Dermis blood vessel endothelial cell (primary cell): Measurements from ENCODE around the gene CSH1. TPM values are rescaled to one million over a fixed set of nuclear protein-coding genes. Genes with fewer than 3 reads are reported as not detected.
"Not testable (repeated sequence)": the region's sequence is repeated elsewhere in the genome, so short reads cannot be mapped to it uniquely, and the experiment has no call there.

Experiments
- DNase-seq: peaks from one replicate; pipeline ENCODE4 v3.0.0; 2010
- total RNA-seq: library from RNA; depleted of rRNA; stranded (reverse); fragments of >200 nt; gene quantifications from 2 replicates; pipeline ENCODE4 v1.2.3, GENCODE V29; 2014

Gene CSH1
- total RNA-seq: not detected in 2 replicates

DNA sequence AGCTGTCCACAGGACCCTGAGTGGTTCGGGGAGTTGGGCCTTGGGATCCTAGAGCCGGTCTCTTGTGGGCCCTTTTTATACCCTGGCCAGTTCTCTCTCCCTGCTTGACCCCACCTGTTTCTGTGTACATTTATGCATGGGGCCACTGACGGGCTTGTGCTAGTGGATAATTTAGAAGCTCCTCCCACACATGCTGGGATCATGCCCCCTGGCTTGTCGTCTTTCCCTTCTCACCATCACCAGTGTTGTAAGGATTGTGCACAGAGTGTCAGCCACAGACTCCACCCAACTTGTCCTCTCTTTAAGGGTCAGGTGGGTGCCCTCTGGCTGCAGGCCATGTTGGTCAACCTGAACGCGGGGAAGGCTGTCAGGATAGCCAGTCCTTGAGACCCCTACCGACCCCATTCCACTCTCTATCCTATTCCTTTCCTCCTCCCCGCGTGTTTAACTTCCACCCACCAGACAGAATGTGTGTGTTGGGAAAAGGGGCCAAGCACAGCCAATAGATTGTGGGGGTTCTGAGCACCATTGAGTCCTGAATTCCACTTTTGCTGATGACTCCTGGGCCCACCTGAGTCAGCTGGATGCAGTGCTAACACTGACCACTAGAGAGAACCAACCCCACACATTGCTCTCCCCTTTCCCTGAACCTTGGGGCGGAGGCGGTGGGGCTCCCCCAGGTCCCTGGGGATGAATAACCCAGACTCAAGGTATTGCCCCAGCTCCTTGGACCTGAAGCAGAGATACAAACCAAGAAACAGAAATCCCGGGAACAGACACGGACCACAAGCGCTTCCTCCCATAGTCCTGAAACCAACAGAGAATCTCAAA lies at the start of gene CSH1:
Gene CSH1, minus strand, starts transcription at position 51 of the 831 bp plus-strand sequence. CDS start 63 bp downstream, outside the sequence.
- DNase-seq: not testable (repeated sequence)

DNA sequence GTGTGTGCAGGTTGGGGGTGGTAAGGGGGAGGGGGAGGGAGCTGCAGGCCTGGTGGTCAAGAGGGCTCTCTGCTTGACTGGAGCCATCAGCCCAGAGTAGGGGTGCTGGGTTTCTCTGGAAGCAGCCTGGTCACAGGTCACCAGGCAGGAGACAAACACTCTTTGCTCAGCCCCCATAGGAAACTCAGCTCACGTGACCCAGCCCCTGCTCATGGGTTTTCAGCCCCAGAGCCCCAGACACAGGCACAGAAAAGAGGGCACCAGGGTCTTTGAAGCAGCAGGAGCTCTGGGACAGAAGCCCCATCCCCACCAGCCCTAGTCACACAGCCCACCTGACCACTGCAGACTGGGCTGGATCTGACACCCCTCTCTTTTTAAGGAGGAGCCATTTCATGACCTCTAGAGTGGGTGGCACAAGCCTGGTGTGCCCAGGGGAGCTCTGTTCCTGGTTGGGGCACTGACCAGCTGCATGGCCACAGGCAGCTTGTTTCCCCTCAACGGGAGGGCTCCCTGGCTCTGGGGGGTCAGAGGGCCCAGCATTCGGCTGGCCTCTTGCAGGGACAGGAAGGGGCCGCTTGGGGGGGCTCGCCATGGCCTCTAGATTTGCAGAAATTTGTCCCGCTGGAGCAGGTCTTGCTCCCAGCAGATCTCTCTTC lies 49.5 kb upstream of the CSH1 start:
- no peak for DNase-seq

- no peak for DNase-seq
These were observed 48.5 kb upstream of the CSH1 start for GRCh38 chr17:63944736-63945499.

GRCh38 chr17:63943745-63944144 lies 47.4 kb upstream of the CSH1 start:
- no peak for DNase-seq

DNA sequence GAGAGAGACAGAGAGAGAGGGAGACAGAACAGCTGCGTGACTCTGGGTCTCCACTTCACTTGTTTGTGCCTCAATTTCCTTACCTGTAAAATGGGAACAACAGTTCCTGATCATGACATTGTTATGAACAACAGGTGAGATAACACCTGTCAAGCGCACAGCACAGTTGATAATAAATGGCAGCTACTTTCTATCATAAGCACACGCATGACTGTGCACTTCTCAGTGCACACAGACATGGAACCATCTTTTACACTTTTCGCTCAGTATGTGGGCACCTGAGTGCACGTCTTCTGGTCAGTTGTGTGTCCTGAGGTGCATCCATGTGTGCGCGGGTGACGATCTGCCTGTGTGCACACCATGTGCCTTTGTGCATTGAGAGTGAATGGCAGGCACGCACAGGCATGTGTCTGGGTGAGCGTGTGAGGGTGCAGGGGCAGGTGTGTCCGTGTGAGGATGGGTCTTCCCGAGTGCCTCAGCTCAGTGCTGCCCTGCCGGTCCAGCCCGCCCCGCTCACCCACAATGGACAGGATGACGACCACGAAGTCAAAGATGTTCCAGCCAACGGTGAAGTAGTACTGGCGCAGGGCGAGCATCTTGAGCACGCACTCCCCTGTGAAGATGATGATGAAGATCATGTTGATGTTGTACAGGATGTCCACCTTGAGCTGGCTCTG lies 46.1 kb upstream of the CSH1 start:
- DNase-seq: no peak

- no peak for DNase-seq
These were observed 45.4 kb upstream of the CSH1 start for GRCh38 chr17:63941751-63942150.

DNA sequence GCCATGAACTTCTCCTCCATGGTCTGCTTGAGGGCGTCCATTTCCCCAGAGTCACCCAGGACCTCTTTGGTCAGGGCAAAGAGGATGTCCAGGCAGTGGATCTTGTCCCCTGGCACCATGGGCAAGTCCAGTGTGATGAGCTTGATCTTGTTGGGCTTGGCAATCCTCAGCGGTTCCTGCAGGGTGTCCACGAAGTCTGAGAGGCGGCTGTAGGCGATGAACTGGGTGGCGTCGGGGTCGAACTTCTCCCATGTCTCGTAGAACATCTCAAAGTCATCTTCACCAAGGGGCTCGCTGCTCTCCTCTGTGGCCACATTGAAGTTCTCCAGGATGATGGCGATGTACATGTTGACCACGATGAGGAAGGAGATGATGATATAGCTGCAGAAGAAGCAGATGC lies 44.8 kb upstream of the CSH1 start:
- no peak for DNase-seq

DNA sequence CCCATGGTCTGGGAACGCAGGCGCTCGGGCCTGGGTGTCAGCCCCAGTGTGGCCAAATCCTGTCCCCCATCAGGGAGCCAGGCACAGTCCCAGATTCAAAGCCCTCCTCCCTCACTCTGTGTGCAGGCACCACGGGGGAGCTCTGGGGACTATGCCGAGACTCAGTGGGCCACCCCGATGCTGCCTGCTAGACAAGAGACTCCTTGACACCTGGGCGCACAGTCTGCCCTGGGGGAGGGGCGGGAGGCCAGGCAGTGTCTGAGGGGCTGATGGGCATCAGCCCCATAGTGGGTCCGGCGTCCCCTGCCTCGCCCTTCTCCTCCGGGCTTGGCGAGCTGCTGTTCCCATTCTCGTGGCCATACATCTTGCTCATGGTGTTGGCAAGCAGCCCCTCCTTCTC lies 44.2 kb upstream of the CSH1 start:
- no peak for DNase-seq

DNA sequence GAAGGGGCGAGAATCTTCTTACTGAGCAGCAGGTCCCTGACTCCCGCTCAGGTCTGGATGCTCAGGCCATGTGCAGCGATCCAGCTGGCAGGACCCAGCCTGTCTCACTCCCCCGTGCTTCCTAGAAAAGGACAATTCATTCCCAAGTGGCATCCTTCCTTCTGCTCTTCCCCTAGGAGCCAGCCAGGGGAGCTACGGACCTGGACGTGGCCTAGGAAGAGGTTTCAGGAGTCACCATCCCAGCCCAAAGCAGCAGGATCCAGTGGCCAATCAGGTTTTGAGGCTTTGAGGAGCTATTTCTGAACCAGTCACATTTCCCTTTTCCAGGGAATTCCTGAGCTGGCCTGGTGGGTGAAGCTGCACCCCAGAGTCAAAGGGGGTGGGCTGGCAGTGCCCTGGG lies 43.5 kb upstream of the CSH1 start:
- no peak for DNase-seq

DNA sequence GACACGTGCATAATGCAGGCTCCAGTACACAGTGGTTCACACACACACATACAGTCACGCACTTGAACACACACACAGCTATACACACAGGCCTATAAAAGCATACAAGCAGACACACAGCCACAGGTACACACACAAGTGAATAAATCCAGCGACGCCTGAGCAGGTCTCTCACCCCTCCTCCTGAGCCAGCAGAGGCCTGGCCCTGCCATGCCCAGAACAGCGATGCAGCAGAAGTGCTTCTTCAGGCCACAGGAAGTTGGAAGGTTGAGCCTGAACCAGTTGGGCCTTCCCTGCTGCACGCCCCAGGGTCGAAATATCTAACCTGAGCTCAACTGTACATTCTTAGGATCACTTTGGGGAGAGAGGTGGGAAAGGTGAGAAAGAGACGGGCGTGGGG lies 43.0 kb upstream of the CSH1 start:
- no peak for DNase-seq

DNA sequence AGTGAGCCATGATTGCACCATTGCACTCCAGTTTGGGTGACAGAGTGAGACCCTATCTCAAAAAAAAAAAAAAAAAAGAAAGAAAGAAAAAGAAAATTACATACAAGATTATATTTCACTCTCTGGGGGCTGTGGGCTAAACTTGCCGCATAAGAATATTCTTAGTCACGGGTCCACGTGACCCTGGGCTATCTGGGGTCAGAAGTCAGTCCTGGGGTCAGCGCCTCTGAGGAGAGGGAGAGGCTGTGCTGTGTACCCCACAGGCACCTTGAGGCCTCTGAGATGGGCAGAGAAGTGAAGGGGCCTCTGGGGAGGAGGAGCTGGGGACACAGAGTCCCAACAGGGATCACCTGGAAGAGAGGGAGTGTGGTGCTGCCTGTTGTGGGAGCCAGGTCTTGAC lies 41.5 kb upstream of the CSH1 start:
- DNase-seq: no peak

GRCh38 chr17:63937319-63937718 lies 40.9 kb upstream of the CSH1 start:
- DNase-seq: no peak

DNA sequence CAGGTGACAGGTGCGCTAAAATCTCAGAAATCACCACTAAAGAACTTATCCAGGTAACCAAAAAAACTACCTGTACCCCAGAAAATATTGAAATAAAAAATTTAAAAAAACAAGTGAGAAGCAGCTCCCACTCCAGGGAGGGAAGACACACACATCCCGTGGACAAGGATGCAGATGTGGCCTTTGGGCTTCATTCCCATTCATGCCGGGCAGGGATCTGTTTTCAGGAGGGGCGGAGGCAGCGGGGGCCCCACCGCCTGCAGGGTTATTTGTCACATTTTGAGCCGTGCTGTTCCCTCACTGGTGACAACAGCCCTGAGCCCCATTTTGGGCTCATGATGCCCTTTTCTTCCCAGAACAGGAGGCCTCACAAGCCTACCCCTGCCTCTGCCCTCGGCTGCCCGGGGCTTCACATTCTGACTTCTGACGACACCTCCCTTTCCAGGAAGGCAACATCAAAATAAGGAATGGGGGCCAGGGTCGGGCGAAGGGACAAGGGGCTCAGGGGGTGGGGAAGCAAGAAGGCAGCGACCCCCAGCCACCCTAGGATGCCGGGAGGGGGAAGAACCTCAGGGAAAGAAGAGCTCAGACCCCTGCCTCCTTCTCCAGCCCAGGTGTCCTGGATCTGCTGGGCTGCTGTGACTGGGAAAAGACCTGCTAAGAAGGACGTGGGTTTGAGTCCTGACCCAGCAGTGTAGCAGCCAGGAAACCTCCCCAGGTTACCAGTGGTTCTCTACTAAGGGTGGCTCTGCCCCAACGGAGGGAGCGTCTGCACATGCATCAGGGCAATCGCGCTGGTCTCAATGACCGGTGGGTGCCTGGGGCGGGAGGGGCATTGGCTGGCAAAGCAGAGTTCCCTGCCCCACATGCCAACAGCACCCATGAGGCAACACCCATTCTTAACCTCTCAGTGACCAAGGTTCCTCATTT lies 38.1 kb upstream of the CSH1 start:
- DNase-seq: no peak

DNA sequence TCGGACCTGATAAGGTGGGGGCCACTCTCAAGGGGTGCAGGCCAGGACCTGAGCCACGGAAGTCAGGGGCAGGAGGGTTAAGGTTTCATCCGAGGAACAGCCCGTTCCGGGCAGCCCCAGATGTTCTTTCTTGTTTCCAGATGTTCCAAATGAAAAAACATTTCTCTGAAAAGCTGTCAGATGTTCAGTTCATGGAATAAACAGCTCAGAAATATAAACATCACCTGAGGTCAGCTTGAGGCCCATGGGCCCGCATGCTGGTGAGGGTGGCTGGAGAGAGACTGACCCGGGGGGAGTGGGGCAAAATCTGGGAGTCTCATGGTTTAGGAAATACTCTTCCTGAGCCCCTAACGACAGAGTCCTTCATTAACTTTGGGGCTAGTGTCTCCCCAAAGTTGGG lies 37.2 kb upstream of the CSH1 start:
- DNase-seq: no peak

DNA sequence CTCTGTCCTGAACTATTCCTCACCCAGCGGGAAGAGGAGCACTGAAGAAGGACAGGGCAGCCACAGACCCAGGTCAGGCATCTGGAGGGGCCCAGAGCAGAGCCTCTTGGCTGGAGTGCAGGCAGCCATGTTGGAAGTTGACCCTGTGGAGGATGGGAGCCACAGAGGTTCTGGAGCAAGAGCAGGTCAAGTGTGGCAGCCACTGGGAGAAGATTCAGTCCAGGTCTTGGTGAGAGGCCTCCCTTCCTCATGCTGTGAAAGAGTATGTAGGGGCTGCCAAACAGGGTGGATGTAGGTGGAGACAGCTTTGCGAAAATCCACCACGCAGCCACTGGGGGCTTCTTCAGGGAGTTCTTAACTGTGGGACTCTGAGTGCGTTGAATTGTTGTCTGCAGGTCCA lies 36.3 kb upstream of the CSH1 start:
- no peak for DNase-seq

DNA sequence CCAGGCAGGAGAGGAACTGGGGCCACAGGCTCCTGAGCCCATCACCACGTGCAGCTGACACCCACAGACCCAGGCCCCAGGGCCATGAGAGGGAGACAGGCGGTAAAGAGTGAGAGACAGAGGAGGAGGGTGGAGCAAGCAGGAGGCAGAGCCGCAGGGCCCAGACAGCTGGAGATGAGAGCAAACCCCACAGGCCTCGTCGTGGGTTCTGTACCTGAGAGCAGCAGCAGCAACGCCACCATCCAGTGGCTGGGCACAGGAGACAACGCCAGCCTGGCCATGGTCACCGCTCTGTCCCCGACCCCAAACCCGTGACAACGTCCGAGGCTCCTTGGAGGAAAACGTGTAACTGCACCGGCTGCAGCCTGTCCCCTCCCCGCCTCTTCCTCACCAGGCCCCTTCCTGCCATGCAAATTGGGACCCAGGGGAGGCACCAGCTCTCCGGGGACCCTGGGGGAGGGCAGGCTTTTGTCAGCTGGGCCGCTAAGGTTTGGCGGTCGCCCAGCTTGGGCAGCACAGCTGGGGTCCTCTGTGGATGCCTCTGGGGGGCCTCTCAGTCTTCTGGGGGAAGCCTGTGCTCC lies 35.7 kb upstream of the CSH1 start, which contains the start of gene CD79B:
Gene CD79B, minus strand, starts transcription at position 351 of the 581 bp plus-strand sequence. Its CDS starts 70 bp downstream, at position 281.
- no peak for DNase-seq

DNA sequence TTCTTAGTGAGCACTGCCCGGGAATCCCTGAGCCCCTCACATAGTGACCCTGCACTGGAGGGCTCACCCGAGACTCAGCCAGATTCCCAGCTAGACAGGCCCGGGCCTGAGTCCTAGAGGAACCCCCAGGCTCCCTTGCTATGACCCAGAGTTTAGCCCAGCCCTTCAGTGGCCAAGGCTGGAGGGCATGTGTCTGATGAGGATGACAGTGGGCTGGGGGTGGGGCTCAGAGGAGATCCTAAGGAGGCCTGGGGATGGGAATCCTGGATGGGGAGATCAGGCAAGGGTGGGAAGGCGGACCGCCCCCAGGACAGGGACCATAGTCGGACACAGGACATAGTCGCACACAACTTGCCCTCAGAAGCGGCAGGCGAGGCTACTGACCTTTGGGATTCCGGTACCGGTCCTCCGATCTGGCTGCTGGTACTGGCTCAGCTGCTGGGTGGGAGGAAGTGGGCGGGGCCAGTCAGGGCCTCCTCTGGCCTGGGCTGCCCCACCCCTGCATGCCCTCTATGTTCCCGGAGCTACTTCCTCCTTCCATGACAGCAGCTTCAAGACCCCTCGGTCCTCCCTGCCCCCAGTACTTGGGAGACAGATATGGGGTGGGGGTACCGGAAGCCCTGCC lies 34.7 kb upstream of the CSH1 start:
- DNase-seq: peak; percentile 19

DNA sequence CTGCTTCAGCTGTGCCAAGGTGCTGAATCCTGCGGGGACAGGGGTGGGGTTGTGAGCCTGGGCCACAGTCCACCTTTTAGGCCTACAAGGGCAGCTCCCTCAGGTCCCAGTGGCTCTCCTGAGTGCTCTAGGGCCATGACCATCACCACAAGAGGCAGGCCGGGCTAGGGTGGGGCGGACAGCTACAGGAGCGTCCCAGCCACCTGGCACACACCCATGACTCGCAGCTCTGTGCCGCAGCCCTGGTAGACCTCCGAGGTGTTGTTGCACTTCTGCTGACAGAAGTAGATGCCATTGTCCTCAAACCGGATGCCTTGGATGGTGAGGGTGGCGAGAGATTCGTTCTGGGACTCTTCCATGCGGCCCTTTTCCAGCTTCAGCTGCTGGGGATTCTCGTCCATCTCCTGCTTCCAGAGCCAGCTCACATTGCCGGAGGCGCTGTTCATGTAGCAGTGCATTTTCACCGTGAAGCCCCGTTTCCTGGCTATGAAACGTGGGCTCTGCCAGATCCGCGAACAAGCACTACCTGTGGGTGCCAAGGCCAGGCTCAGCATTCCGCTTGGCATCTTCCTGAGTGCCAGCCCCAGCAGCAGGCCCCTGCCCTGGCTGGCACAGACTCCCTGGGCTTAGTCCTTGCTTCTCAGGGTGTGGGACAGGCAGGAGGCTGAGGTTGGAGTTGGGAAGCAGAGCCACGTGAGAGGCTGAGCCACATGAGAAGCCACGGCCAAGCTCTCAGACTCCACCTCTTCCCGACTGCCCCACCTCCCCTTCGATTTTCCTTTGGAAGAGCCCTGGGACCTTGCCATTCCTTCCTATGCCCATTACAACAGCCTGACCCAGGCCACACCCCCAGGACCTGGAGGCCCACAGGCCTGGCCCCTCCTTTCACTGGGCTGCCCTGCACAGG lies 33.7 kb upstream of the CSH1 start:
- no peak for DNase-seq

- DNase-seq: no peak
These were observed 32.8 kb upstream of the CSH1 start for GRCh38 chr17:63928966-63929695.
